ENCODE results near the gene RBL2. TPM values are rescaled to one million over a fixed set of nuclear protein-coding genes. Genes with fewer than 3 reads are reported as not detected.

The RBL2 gene
- total and polyA plus RNA-seq, 2 of the 8 experiments (the other 6 are each of a cell fraction or from before 2014, with no cell fraction given), result 13.9 to 22.1 TPM

DNA sequence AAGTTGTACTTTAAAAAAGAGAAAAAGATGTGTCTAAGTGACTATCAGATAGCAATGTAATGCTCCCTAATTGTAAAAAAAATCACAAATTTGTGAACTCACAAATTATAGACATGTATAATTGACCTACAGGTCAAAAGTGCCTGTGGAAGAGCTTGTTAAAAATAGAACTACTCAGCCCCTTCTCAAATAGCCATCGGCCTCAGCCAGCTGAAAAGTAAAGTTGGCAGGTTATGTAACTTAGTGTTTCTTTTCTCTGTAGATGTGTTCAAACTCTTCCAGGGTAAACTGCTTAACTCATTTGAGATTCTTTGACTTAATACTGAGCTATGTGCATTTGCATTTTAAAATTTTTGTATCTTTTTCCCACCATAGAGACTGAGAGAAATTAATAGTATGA, 55.5 kb downstream of the RBL2 start:
- no peak overlapping the region for H4K5ac ChIP-seq (ENCODE audit: insufficient read length, low read depth, low read length)
- no peak overlapping the region for H3K4me3 ChIP-seq (ENCODE audit: extremely low read depth in 1 of 4, insufficient read depth in 2 of 4, low read depth in 3 of 4, low read length in 4 of 4)
- H2AFZ ChIP-seq (ENCODE audit: low read length), result no peak overlapping the region
- H2BK120ac ChIP-seq (replicated peaks; ENCODE audit: low read depth, low read length), result no peak overlapping the region
- no peak overlapping the region for H2BK12ac ChIP-seq (ENCODE audit: low read depth, low read length)
- H3K9me3 ChIP-seq (ENCODE audit: insufficient read depth in 2 of 2, low read depth in 1 of 2, low read length in 1 of 2), result peaks cover 3 to 4% of the 10 kb centered on the region in 2 experiments; a peak in 1 of 4 replicates
- no peak overlapping the region for H2BK15ac ChIP-seq (ENCODE audit: low read length)
- H3K9ac ChIP-seq (replicated peaks in 1 of 4; ENCODE audit: extremely low read depth in 1 of 4, low read depth in 3 of 4, low read length in 3 of 4), result no peak overlapping the region
- H3K56ac ChIP-seq (replicated peaks; ENCODE audit: insufficient read length, low read depth, low read length), result no peak overlapping the region
- H3K4me1 ChIP-seq (replicated peaks in 1 of 4; ENCODE audit: control insufficient read depth in 3 of 4, insufficient read depth in 4 of 4, low read length in 3 of 4), result no peaks in the 10 kb centered on the region
- H4K91ac ChIP-seq (replicated peaks; ENCODE audit: insufficient read length, low read length), result no peak overlapping the region
- 82% methylated on average over 1 of the region's 1 CpG; no CpG with 5 or more reads in 1 of the 2 experiments for WGBS, 2 experiments (ENCODE audit: extremely low coverage in 1 of 2, insufficient coverage in 1 of 2, insufficient read length in 1 of 2, insufficient replicate concordance in 2 of 2, low coverage in 1 of 2, low lambda C conversion rate in 2 of 2, missing lambda C conversion rate in 1 of 2)
- H2BK20ac ChIP-seq (ENCODE audit: low read length), result no peak overlapping the region
- FAIRE-seq, result no peak
- H3K23me2 ChIP-seq (ENCODE audit: low read depth, low read length), result no peaks in the 10 kb centered on the region
- no peak overlapping the region for H3K18ac ChIP-seq (ENCODE audit: extremely low read depth, low read length)
- H3K79me1 ChIP-seq (ENCODE audit: low read depth, low read length), result no peaks in the 10 kb centered on the region
- H3K4me2 ChIP-seq (ENCODE audit: insufficient read depth in 1 of 2, low read depth in 2 of 2, low read length in 2 of 2), result no peak overlapping the region
- no peak overlapping the region for H3K27ac ChIP-seq (ENCODE audit: low read depth, low read length)
- H2AK5ac ChIP-seq (ENCODE audit: low read depth, low read length), result no peak overlapping the region
- H2BK5ac ChIP-seq (ENCODE audit: low read depth, low read length), result no peak overlapping the region
- H3K79me2 ChIP-seq (ENCODE audit: control insufficient read depth in 1 of 2, insufficient read depth in 2 of 2, low read length in 2 of 2), result no peaks in the 10 kb centered on the region
- no peak overlapping the region for H3K14ac ChIP-seq (ENCODE audit: insufficient read length)
- ChIA-PET CTCF (ENCODE audit: partially characterized antibody) (interaction anchor here (0.7 to 1.2 kb wide), 2 partner anchors 20 to 1054 kb away, joined by 3 read pairs; no protein-coding TSS in a partner anchor), POLR2A (ENCODE audit: partially characterized antibody) (interaction anchor here (0.9 to 1.6 kb wide), 5 partner anchors 9 to 32 kb away, joined by 3 to 6 read pairs (median 3); partner anchors contain the start of gene AKTIP)
- no peak overlapping the region for H3K4ac ChIP-seq (replicated peaks; ENCODE audit: insufficient read length, low read depth, low read length)
- H4K8ac ChIP-seq (ENCODE audit: extremely low read depth, insufficient read depth, low read length), result no peak overlapping the region
- H3K27me3 ChIP-seq (replicated peaks in 1 of 4; ENCODE audit: control insufficient read depth in 3 of 4, extremely low read depth in 1 of 4, insufficient read depth in 3 of 4, low read length in 3 of 4), result no peaks in the 10 kb centered on the region
- H3K36me3 ChIP-seq (ENCODE audit: control insufficient read depth in 2 of 4, insufficient read depth in 4 of 4, low read length in 3 of 4), result peaks cover 3 to 67% (median 32%) of the 10 kb centered on the region in 4 experiments
- H3K23ac ChIP-seq (ENCODE audit: insufficient read length), result no peak overlapping the region
- DNase-seq (ENCODE audit: low read depth in 1 of 2, low spot score in 2 of 2), result no peak
- H4K20me1 ChIP-seq (replicated peaks in 1 of 2; ENCODE audit: control insufficient read depth in 1 of 2, insufficient read depth in 2 of 2, low read length in 2 of 2), result no peaks in the 10 kb centered on the region
- TF ChIP-seq EP300 (IDR thresholded peaks at IDR 0.05; ENCODE audit: borderline replicate concordance in 1 of 2, low read depth in 2 of 2, low read length in 2 of 2) (no peak), JUN (IDR thresholded peaks at IDR 0.05; ENCODE audit: low read depth, low read length) (no peak), POU5F1 (IDR thresholded peaks at IDR 0.05; ENCODE audit: low read depth, low read length) (no peak), NANOG (IDR thresholded peaks at IDR 0.05; ENCODE audit: insufficient read depth, low read depth, low read length, poor library complexity, severe bottlenecking) (no peak), CTBP2 (IDR thresholded peaks at IDR 0.05; ENCODE audit: borderline replicate concordance, insufficient read depth, insufficient read length, low read length) (no peak), SAP30 (IDR thresholded peaks at IDR 0.05; ENCODE audit: insufficient read depth, insufficient replicate concordance, low read length) (no peak), HDAC2 (IDR thresholded peaks at IDR 0.05; ENCODE audit: borderline replicate concordance in 1 of 2, low read depth in 2 of 2, low read length in 2 of 2) (no peak), BRCA1 (IDR thresholded peaks at IDR 0.05; ENCODE audit: low read depth, low read length) (no peak), FOSL1 (IDR thresholded peaks at IDR 0.05; ENCODE audit: insufficient read depth, low read depth, low read length) (no peak), GTF2F1 (IDR thresholded peaks at IDR 0.05; ENCODE audit: borderline replicate concordance, low read depth, low read length) (no peak), PHF8 (conservative IDR thresholded peaks at IDR 0.05; ENCODE audit: low read depth, low read length) (no peak), E2F6 (IDR thresholded peaks at IDR 0.05) (no peak)
